HTERT RPE-1 (cell line): ENCODE measurements around the gene KIF25.

Experiments
- in situ Hi-C: fragments of 300-500 bp; cut with MboI; formaldehyde crosslinking; loops from 4 replicates; pipeline ENCODE4 v1.14.3; 2020; ENCODE audit warnings: low sequenced_read_pairs

KIF25 gene

DNA sequence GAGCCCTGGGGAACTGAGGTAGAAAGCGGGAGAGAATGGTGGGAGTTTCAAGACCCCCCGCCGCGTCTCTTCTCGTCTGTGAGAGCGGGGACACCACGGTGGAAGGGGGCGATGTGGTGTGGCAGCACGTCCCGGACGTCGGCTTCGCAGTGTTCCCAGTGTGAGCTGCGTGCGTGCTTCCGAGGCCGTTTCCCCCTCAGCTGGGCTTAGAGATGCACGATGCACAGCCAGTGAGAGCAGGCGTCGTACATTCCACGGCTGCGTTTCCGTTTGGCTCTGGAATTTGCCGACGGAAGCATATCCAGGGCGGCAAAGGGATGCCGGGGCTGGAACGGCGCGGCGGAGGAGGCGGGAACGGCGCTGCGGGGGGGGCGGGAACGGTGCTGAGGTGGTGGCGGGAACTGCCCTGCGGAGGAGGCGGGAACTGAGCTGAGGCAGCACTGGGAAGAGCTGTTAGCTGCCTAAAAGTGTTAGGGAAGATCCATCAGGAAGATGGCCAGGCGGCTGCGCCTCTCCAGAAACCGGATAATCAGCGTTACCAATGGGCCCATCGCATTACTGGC is 37.7 kb downstream of the KIF25 start:
- in situ Hi-C loops, result no loop called here

DNA sequence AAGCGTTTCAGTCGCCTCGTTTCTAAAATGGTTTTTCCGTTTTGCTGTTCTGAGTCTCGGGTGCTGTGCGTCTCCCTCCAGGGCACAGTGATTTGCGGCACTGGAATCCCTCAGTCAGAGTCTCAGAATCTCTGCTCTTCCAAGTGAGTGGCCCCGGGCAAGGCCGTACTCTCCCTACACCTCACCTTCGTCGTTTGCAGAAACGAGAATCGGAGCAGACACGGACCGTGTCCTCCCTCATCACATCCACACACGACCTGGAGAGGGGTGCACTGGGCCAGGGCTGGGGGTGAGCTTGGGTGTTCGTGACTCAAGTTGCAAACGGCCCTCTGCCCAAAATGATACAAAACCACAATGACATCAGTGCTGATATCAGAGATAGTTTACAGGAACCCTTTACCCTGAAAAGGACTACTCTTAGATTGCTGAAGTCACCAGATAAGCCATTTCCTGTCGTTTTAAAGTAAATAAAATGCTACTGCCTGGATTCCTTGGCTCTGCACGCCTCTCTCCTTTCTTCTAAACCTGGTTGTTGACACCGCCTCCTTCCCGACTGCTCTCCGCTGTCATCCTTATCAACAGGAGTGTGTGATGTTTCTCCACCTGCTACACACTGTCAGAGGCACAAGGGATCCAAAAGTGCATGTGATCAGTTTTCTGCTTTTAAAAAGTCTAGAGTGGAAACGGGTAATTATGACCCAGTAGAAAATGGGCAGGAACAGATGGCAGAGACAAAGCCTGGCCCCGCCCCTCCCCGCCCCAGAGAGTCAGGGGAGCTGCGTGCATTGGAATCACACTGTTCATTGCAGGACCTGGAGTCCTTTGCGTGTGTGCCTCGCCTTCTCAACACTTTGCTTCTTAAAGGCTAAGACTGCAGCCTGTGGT is 38.4 kb downstream of the KIF25 start:
- in situ Hi-C loops, result no loop called here

- in situ Hi-C loops, result no loop called here
These were observed 39.8 kb downstream of the KIF25 start for GRCh38 chr6:168037242-168037641.

- in situ Hi-C loops, result no loop called here
These were observed 40.4 kb downstream of the KIF25 start for GRCh38 chr6:168037856-168038255.

DNA sequence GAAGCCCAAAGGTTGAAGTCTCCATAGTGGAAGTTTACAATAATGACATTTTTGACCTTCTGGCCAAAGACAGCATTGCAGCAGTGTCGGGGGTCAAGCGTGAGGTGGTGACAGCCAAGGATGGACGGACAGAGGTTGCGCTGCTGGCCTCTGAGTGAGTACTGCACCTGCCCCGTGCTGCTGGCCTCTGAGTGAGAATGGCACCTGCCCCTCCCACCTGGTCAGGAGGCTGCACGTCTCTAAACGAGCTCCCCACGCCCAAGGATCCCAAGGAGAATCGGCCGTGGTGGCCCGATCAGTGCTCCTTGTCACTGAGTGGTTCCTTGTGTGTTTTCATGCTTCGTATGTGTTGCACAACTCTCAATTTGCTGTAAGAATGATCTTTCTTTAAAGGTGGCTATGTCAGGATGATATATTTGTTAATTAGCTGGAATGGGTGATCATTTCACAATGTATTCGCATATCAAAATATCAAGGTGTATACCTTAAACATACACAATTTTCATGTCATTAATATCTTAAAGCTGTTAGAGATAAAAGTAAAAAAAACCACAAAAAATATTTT is 41.2 kb downstream of the KIF25 start:
- in situ Hi-C loops, result no loop called here

- in situ Hi-C loops, result no loop called here
These were observed 41.8 kb downstream of the KIF25 start for GRCh38 chr6:168039301-168039700.

GRCh38 chr6:168039849-168040248 is 42.4 kb downstream of the KIF25 start:
- in situ Hi-C loops, result no loop called here

DNA sequence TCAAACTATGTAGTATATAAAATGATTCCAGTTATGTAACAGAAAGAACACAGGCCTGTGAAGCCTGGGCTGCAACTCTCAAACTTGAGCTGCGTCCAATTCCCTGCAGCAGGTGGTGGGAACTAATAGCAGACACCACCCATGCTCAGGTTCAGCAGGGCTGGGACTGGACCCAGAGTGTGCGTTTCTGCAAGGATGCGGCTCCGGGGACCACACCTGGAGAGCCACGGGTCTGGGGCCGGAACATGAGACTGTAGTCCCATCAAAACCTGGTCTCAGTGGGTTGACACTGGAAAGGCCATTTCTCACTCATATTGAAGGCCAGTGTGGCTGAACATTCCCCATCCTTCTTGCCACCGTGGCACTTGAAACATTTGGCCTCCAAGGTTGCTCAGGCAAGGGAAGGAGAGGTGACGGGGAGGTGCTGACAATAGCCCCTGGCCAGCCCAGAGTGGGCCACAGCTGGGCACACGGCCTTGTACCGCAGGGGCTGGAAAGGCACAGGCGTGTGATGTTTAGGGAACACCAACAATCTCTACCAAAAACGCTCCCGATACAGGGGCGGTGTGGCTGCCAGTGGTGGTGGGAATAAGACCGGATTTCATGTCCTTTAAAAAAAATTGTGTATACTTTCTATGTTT is 43.5 kb downstream of the KIF25 start:
- in situ Hi-C loops, result no loop called here

DNA sequence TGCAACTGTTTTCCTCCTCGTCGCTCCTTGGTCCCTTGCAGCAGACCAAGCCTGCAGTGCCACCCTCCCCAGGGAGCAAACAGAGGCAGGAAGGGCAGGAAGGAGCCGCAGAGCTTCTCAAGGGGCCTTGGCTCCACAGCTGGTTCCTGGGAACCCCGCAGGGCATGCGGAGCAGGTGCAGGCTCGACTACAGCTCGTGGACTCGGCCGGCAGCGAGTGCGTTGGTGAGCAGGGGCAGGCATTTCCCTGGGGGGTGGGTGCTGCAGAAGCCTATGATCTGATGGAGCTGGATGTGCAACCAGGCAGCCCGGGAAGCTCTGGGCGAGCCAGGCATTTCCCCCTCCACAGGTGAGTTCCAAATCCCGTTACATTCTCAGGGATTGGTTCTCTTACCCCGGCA is 44.5 kb downstream of the KIF25 start:
- in situ Hi-C loops, result no loop called here

GRCh38 chr6:168042426-168043192 is 45.1 kb downstream of the KIF25 start:
- in situ Hi-C loops, result no loop called here

DNA sequence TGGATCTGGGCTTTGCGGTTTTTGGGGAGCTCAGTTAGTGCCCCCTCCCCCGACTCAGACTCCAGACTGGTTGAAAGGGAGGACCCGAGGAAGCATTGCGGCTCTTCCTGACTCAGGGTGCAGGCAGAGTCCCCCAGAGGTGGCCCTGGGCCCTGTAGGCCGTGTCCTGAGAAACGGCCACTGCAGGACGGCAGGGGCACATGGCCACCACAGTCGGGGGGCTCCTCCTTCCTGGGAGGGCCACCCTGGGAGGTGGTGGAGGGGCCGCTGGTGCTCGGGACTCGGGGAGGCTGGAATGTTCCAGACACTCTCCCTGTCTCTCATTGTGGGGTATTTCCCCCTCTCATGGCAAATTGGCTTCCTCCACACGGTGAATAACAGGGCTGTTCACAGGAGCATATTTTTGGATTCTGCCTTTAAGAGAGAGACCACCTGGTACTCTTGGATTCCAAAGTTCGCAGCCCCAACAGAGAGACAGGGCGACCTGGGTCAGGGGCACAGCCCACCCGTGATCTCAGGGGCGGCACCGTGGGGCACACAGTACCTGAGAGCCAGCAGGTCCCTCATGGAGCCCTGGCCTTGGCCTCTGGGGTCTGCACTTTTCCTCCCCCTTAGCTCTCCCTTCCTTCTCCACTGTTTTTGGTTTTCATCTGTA is 45.8 kb downstream of the KIF25 start:
- in situ Hi-C loops, result no loop called here

- in situ Hi-C loops, result no loop called here
These were observed 46.5 kb downstream of the KIF25 start for GRCh38 chr6:168043848-168044415.

GRCh38 chr6:168044521-168045130 is 47.2 kb downstream of the KIF25 start:
- in situ Hi-C loops, result no loop called here

DNA sequence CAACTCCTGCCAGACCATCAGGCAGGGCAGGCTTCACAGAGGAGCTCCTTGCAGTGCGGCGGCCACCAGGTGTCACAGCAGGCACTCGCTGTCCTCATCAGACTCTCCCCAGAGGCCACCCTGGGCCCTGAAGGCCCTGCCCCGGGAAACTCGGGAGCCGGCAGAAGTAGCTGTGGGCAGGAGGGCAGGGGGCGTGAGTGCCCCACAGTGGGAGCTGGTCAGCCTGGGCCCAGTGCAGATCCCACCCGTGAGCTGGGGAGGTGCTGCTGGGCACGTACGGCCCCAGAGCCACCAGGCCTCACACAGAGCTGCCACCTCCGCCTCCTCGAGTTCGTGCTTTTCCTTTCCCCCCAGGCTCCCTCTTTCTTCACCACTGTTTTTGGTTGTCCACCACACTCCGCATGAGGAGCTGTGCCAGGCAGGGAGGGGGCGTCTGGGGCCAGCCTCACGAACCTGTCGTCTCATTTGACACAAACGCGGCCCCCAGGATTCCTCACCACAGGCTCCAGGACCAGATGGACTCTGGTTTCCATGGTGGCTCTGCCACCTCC is 47.7 kb downstream of the KIF25 start:
- in situ Hi-C loops, result no loop called here

GRCh38 chr6:168045706-168046620 is 48.5 kb downstream of the KIF25 start:
- in situ Hi-C loops, result no loop called here

GRCh38 chr6:168046696-168047095 is 49.2 kb downstream of the KIF25 start:
- in situ Hi-C loops, result no loop called here

GRCh38 chr6:168047841-168048723 is 50.6 kb downstream of the KIF25 start:
- in situ Hi-C loops, result no loop called here

GRCh38 chr6:168048724-168049025 is 51.2 kb downstream of the KIF25 start:
- in situ Hi-C loops, result no loop called here
